Adrenal gland (tissue), 12 donors: ENCODE data around the gene ITGA7. TPM values are rescaled to one million over a fixed set of nuclear protein-coding genes. Genes with fewer than 3 reads are reported as not detected.

Source experiments
- DNase-seq, 7 donors: peaks; one replicate each; pipeline ENCODE4 v3.0.0-alpha.2; 2019 to 2020
- H3K27ac ChIP-seq, 5 donors: fragments of 200-600 bp; sonication (generic) in 4 of 5; 1 replicate in 3 of 5; 2 replicates in 2 of 5; pipeline versions ENCODE4 v1.5.1 to v1.8.0; 2016 to 2020; ENCODE audit warnings: mild to moderate bottlenecking in 1 of 5
- H3K27me3 ChIP-seq: fragments of 200-600 bp; 2 replicates; pipeline ENCODE4 v1.8.0; 2021
- H3K36me3 ChIP-seq, 2 donors: fragments of 200-600 bp; replicated peaks in 1 of 2; 1 replicate in 1 of 2; 2 replicates in 1 of 2; pipeline versions ENCODE4 v1.5.1 to v1.8.0; 2018 to 2022
- H3K4me1 ChIP-seq, 2 donors: fragments of 200-600 bp; replicated peaks in 1 of 2; 1 replicate in 1 of 2; 2 replicates in 1 of 2; pipeline versions ENCODE4 v1.5.1 to v1.8.0; 2018 to 2021
- H3K4me3 ChIP-seq, 4 donors: fragments of 200-600 bp; sonication (generic) in 3 of 4; one replicate each; pipeline ENCODE4 v1.5.1; 2016 to 2018
- H3K9me3 ChIP-seq, 3 donors: fragments of 200-600 bp; sonication (generic) in 1 of 3; replicated peaks in 1 of 3; 1 replicate in 2 of 3; 2 replicates in 1 of 3; pipeline versions ENCODE4 v1.5.1 to v1.8.0; 2016 to 2021
- CTCF ChIP-seq, 6 experiments: fragments of 450-650 bp in 4 of 6; fragments of 200-600 bp in 2 of 6; sonication (generic) in 1 of 6; IDR thresholded peaks; 1 replicate in 5 of 6; 2 replicates in 1 of 6; pipeline versions ENCODE4 v1.5.1 to v1.8.0; 2016 to 2021; ENCODE audit warnings: antibody characterized with exemption in 6 of 6, mild to moderate bottlenecking in 2 of 6, moderate library complexity in 1 of 6
- POLR2A ChIP-seq, 2 donors: fragments of 450-650 bp; IDR thresholded peaks; one replicate each; pipeline ENCODE4 v1.6.1; 2017; ENCODE audit warnings: antibody characterized with exemption in 2 of 2, mild to moderate bottlenecking in 2 of 2, moderate library complexity in 1 of 2
- WGBS, 4 donors: extraction: QIAGEN DNeasy Blood & Tissue Kit in 2 of 4; methylation state at CpG; one replicate each; pipeline versions ENCODE4 v1.1.5 to v1.1.7; 2013 to 2017; 5-methylcytosine and 5-hydroxymethylcytosine counted together
- intact Hi-C, 2 donors: fragments of 100-400 bp; cut with DNase I; formaldehyde crosslinking; loops; one replicate each; pipeline versions ENCODE4 v1.14.1 to v1.15.0; 2022 to 2023
- polyA plus RNA-seq, 3 donors: library from polyadenylated mRNA; stranded (reverse); fragments of 200-250 nt in 2 of 3; fragments of 350-450 nt in 1 of 3; fragmentation: Illumina TruSeq in 1 of 3; extraction: RNeasy Lipid Tissue Mini Kit (QIAGEN cat#74804) in 1 of 3; gene quantifications; one replicate each; pipeline ENCODE4 v1.2.3, GENCODE V29; 2013 to 2014
- total RNA-seq, 9 donors: library from RNA; depleted of rRNA in 4 of 9; stranded (reverse); fragments of >200 nt in 4 of 9; fragments of 120-200 nt in 1 of 9; fragmentation: NEBNext Ultra II Directional in 1 of 9; extraction: Animal tissue kit (Norgen Biotek cat#: 25700) in 1 of 9; gene quantifications; one replicate each; pipeline versions ENCODE4 v1.1.0 to v1.2.4, GENCODE V29; 2013 to 2023
- donor health status: healthy with polysubstance abuse.
- donor health status: Bipolar disorder and iron deficiency.
- donor health status: DM: yes; HTN: yes; CAD: no.
- donor health status: DM: no; HTN: no; CAD: no.
- donor health status: DM: no; HTN: no; CAD: no.
- donor health status: DM: yes; HTN: yes; CAD: no.

ITGA7 gene
- total and polyA plus RNA-seq, 12 donors: 5.7 to 77.1 (median 15.7) TPM

GRCh38 chr12:55687746-55688145 lies 20.0 kb downstream of the ITGA7 start:
- H3K9me3 ChIP-seq: no peaks in the 10 kb centered on the region
- H3K27ac ChIP-seq: no peak overlapping the region
- intact Hi-C loops: no loop called here
- TF ChIP-seq CTCF (IDR thresholded peaks at IDR 0.05): no peak
- TF ChIP-seq POLR2A (IDR thresholded peaks at IDR 0.05): no peak
- peak in 1 of 7 donors; percentile 2 for DNase-seq
- no peak overlapping the region for H3K4me3 ChIP-seq
- H3K4me1 ChIP-seq: no peaks in the 10 kb centered on the region
- no peaks in the 10 kb centered on the region for H3K27me3 ChIP-seq
- H3K36me3 ChIP-seq: no peaks in the 10 kb centered on the region

- DNase-seq: peak in 1 of 7 donors; percentile 45
- no peak overlapping the region for H3K4me3 ChIP-seq
- H3K36me3 ChIP-seq: no peaks in the 10 kb centered on the region
- no peaks in the 10 kb centered on the region for H3K9me3 ChIP-seq
- peaks cover 4 to 6% of the 10 kb centered on the region in 2 donors for H3K4me1 ChIP-seq
- 86 to 93% (median 89%) methylated on average over 7 to 9 of the region's 9 CpGs for WGBS, 4 donors
- TF ChIP-seq POLR2A (IDR thresholded peaks at IDR 0.05): no peak
- no peak for TF ChIP-seq CTCF (IDR thresholded peaks at IDR 0.05)
- intact Hi-C loops: no loop called here
- H3K27ac ChIP-seq: no peak overlapping the region
- H3K27me3 ChIP-seq: no peaks in the 10 kb centered on the region
These were observed 21.2 kb downstream of the ITGA7 start for GRCh38 chr12:55686366-55687010.

GRCh38 chr12:55685671-55686070 lies 22.0 kb downstream of the ITGA7 start:
- WGBS, 4 donors: 85 to 96% (median 92%) methylated on average over 5 of the region's 5 CpGs
- peak in 1 of 7 donors; percentile 1 for DNase-seq
- Histone ChIP-seq H3K27ac (no peak overlapping the region), H3K9me3 (no peaks in the 10 kb centered on the region), H3K27me3 (no peaks in the 10 kb centered on the region), H3K36me3 (no peaks in the 10 kb centered on the region), H3K4me1 (peaks cover 9 to 12% of the 10 kb centered on the region in 2 donors), H3K4me3 (no peak overlapping the region)
- intact Hi-C loops: no loop called here
- no peak for TF ChIP-seq CTCF (IDR thresholded peaks at IDR 0.05)
- no peak for TF ChIP-seq POLR2A (IDR thresholded peaks at IDR 0.05)

- no peaks in the 10 kb centered on the region for H3K27me3 ChIP-seq
- no peaks in the 10 kb centered on the region for H3K36me3 ChIP-seq
- DNase-seq: peak in 1 of 7 donors; percentile 7
- H3K9me3 ChIP-seq: no peaks in the 10 kb centered on the region
- TF ChIP-seq CTCF (IDR thresholded peaks at IDR 0.05) (no peak), POLR2A (IDR thresholded peaks at IDR 0.05) (no peak)
- intact Hi-C loops: no loop called here
- H3K4me1 ChIP-seq: peaks cover 9 to 12% of the 10 kb centered on the region in 2 donors
- 92 to 100% (median 94%) methylated on average over 4 to 20 of the region's 20 CpGs for WGBS, 4 donors
- H3K4me3 ChIP-seq: no peak overlapping the region
- no peak overlapping the region for H3K27ac ChIP-seq
These were observed 22.8 kb downstream of the ITGA7 start for GRCh38 chr12:55684761-55685370.
